ENCODE results near the gene ZBTB7C. TPM values are rescaled to one million over a fixed set of nuclear protein-coding genes. Genes with fewer than 3 reads are reported as not detected.

The ZBTB7C gene
- total and polyA plus RNA-seq, 10 of the 15 experiments (the other 5 are each of a cell fraction or from before 2014, with no cell fraction given), result under 0.01 to 0.08 (median 0.01) TPM; not detected in 7

GRCh38 chr18:48202350-48203260 is 206.6 kb downstream of the ZBTB7C start:
- peaks cover 0 to 5% of the 10 kb centered on the region in 2 experiments; a peak in 3 of 4 replicates for H3K27me3 ChIP-seq (replicated peaks in 1 of 2; ENCODE audit: control insufficient read depth in 2 of 2, insufficient read depth in 2 of 2, low read length in 1 of 2)
- POLR2A ChIA-PET, result no interaction called here
- H3K9me3 ChIP-seq (replicated peaks; ENCODE audit: control insufficient read depth, insufficient read depth, low read length), result no peaks in the 10 kb centered on the region
- intact Hi-C loops (cut with micrococcal nuclease; ENCODE audit: unreplicated experiment), result no loop called here
- ATAC-seq (no peak), DNase-seq (ENCODE audit: low read depth, low spot score) (no peak), FAIRE-seq (no peak)
- no peak overlapping the region for H3K4me2 ChIP-seq (ENCODE audit: control insufficient read depth, insufficient read depth)
- H3K79me2 ChIP-seq (ENCODE audit: control insufficient read depth, insufficient read depth, low read length), result no peaks in the 10 kb centered on the region
- RAD21 ChIA-PET (ENCODE audit: unreplicated experiment), result no interaction called here
- no peak overlapping the region for H3K9ac ChIP-seq (ENCODE audit: control insufficient read depth, insufficient read depth, low read length)
- SMC1A ChIA-PET (ENCODE audit: uncharacterized antibody, unreplicated experiment), result no interaction called here
- in situ Hi-C loops (cut with MboI), result no loop called here
- no peak overlapping the region for H3K4me3 ChIP-seq
- H3K36me3 ChIP-seq (ENCODE audit: control insufficient read depth in 2 of 2, insufficient read depth in 2 of 2, low read length in 1 of 2), result no peaks in the 10 kb centered on the region
- TF ChIP-seq POLR2AphosphoS2 (IDR thresholded peaks at IDR 0.05; ENCODE audit: low read depth, low read length) (no peak), SUPT20H (IDR thresholded peaks at IDR 0.05; ENCODE audit: borderline replicate concordance, control insufficient read depth, low read depth, low read length) (no peak), CBX3 (IDR thresholded peaks at IDR 0.05; ENCODE audit: borderline replicate concordance, low read depth) (no peak), JUND (IDR thresholded peaks at IDR 0.05; ENCODE audit: low read depth, low read length) (no peak), RELA (IDR thresholded peaks at IDR 0.05; ENCODE audit: borderline replicate concordance, partially characterized antibody) (no peak), ELK1 (IDR thresholded peaks at IDR 0.05; ENCODE audit: low read depth, low read length) (no peak), LARP7 (IDR thresholded peaks at IDR 0.05) (no peak), SIX5 (IDR thresholded peaks at IDR 0.05; ENCODE audit: low read depth, low read length, severe bottlenecking) (no peak), CBFB (IDR thresholded peaks at IDR 0.05; ENCODE audit: low read depth) (no peak), USF1 (IDR thresholded peaks at IDR 0.05; ENCODE audit: borderline replicate concordance, extremely low read length, insufficient read depth, low read depth, low read length) (no peak)
- CTCF ChIA-PET, result no interaction called here
- BruUV-seq (replicated peaks), result no TSS peak
- H3K27ac ChIP-seq (ENCODE audit: control insufficient read depth, insufficient read depth), result no peak overlapping the region
- 22% methylated on average over 15 of the region's 15 CpGs for WGBS (ENCODE audit: insufficient coverage, insufficient replicate concordance, low lambda C conversion rate, missing lambda C conversion rate)
- no peak overlapping the region for H2AFZ ChIP-seq (ENCODE audit: control insufficient read depth, low read depth, low read length)
- no peaks in the 10 kb centered on the region for H3K4me1 ChIP-seq (ENCODE audit: control insufficient read depth, insufficient read depth, low read length)
- H4K20me1 ChIP-seq (ENCODE audit: control insufficient read depth, insufficient read depth), result no peaks in the 10 kb centered on the region; the same call in 1 of the 2 replicates

Data from GM12878 (cell line).